ENCODE data around the gene DCST2. TPM values are rescaled to one million over a fixed set of nuclear protein-coding genes. Genes with fewer than 3 reads are reported as not detected.
A peak's percentile ranks its signal among the peaks of the same experiment; 100 is the strongest.

Gene DCST2
- 0.21 and 0.80 TPM in 2 replicates for total RNA-seq

- Mint-ChIP-seq H3K4me3 (ENCODE audit: low read depth) (no peak within 1 kb of the TSS), H3K36me3 (ENCODE audit: low read depth) (no peaks in the 10 kb centered on the region), H3K4me1 (ENCODE audit: low read depth) (no peaks in the 10 kb centered on the region), H3K9me3 (no peaks in the 10 kb centered on the region), H3K27ac (no peak within 1 kb of the TSS), H3K27me3 (ENCODE audit: low read depth) (peaks cover 7% of the 10 kb centered on the region)
- intact Hi-C loops (cut with micrococcal nuclease) = no loop called here
- DNase-seq (ENCODE audit: low spot score) = no peak
Measured at GRCh38 chr1:155033524-155033923, at the start of gene DCST2, which contains the start of gene DCST1. DCST2 (minus strand) TSS chr1:155033781; CDS start chr1:155033701, 80 bp downstream. DCST1 (plus strand) TSS chr1:155033824; CDS start chr1:155034037, 213 bp downstream.

GRCh38 chr1:155083052-155083541 lies 49.5 kb upstream of the DCST2 start:
- no peak for DNase-seq (ENCODE audit: low spot score)
- Mint-ChIP-seq H3K27me3 (ENCODE audit: low read depth) (peaks cover 37% of the 10 kb centered on the region), H3K36me3 (ENCODE audit: low read depth) (no peaks in the 10 kb centered on the region), H3K4me1 (ENCODE audit: low read depth) (peaks cover 38% of the 10 kb centered on the region), H3K27ac (no peak overlapping the region), H3K9me3 (no peaks in the 10 kb centered on the region), H3K4me3 (ENCODE audit: low read depth) (no peak overlapping the region)
- intact Hi-C loops (cut with micrococcal nuclease) = loop anchor here (5.0 kb wide), 1 partner anchor 81 kb away; the partner anchor contains the start of gene ZBTB7B

GRCh38 chr1:155082301-155083051 lies 48.9 kb upstream of the DCST2 start:
- H3K9me3 Mint-ChIP-seq = no peaks in the 10 kb centered on the region
- peaks cover 44% of the 10 kb centered on the region for H3K4me1 Mint-ChIP-seq (ENCODE audit: low read depth)
- H3K27ac Mint-ChIP-seq = no peak overlapping the region
- no peak for DNase-seq (ENCODE audit: low spot score)
- peaks cover 40% of the 10 kb centered on the region for H3K27me3 Mint-ChIP-seq (ENCODE audit: low read depth)
- intact Hi-C loops (cut with micrococcal nuclease) = loop anchor here (5.0 kb wide), 1 partner anchor 80 kb away; the partner anchor contains the start of gene ZBTB7B
- H3K4me3 Mint-ChIP-seq (ENCODE audit: low read depth) = peak overlapping the region; percentile 52
- H3K36me3 Mint-ChIP-seq (ENCODE audit: low read depth) = no peaks in the 10 kb centered on the region

- intact Hi-C loops (cut with micrococcal nuclease) = loop anchor here (5.0 kb wide), 1 partner anchor 79 kb away; the partner anchor contains the start of gene ZBTB7B
- Mint-ChIP-seq H3K27me3 (ENCODE audit: low read depth) (peaks cover 40% of the 10 kb centered on the region), H3K4me1 (ENCODE audit: low read depth) (peaks cover 46% of the 10 kb centered on the region), H3K9me3 (no peaks in the 10 kb centered on the region), H3K4me3 (ENCODE audit: low read depth) (peak overlapping the region; percentile 52), H3K36me3 (ENCODE audit: low read depth) (no peaks in the 10 kb centered on the region), H3K27ac (no peak overlapping the region)
- DNase-seq (ENCODE audit: low spot score) = no peak
Measured at GRCh38 chr1:155081472-155082300, 48.1 kb upstream of the DCST2 start.

- Mint-ChIP-seq H3K4me1 (ENCODE audit: low read depth) (peaks cover 52% of the 10 kb centered on the region), H3K4me3 (ENCODE audit: low read depth) (no peak overlapping the region), H3K9me3 (no peaks in the 10 kb centered on the region), H3K36me3 (ENCODE audit: low read depth) (no peaks in the 10 kb centered on the region), H3K27me3 (ENCODE audit: low read depth) (peaks cover 40% of the 10 kb centered on the region), H3K27ac (no peak overlapping the region)
- no peak for DNase-seq (ENCODE audit: low spot score)
- intact Hi-C loops (cut with micrococcal nuclease) = loop anchor here (5.0 kb wide), 1 partner anchor 78 kb away; the partner anchor contains the start of gene ZBTB7B
Measured at GRCh38 chr1:155080312-155081228, 47.0 kb upstream of the DCST2 start.

GRCh38 chr1:155079487-155080311 lies 46.1 kb upstream of the DCST2 start:
- H3K4me3 Mint-ChIP-seq (ENCODE audit: low read depth) = peak overlapping the region; percentile 62
- H3K36me3 Mint-ChIP-seq (ENCODE audit: low read depth) = no peaks in the 10 kb centered on the region
- no peak for DNase-seq (ENCODE audit: low spot score)
- H3K9me3 Mint-ChIP-seq = no peaks in the 10 kb centered on the region
- H3K27me3 Mint-ChIP-seq (ENCODE audit: low read depth) = peaks cover 40% of the 10 kb centered on the region
- H3K27ac Mint-ChIP-seq = no peak overlapping the region
- H3K4me1 Mint-ChIP-seq (ENCODE audit: low read depth) = peaks cover 50% of the 10 kb centered on the region
- intact Hi-C loops (cut with micrococcal nuclease) = loop anchor here (5.0 kb wide), 1 partner anchor 77 kb away; the partner anchor contains the start of gene ZBTB7B

- intact Hi-C loops (cut with micrococcal nuclease) = no loop called here
Measured at GRCh38 chr1:155079210-155079486, 45.6 kb upstream of the DCST2 start.

GRCh38 chr1:155078469-155079209 lies 45.1 kb upstream of the DCST2 start, which contains the start of gene EFNA3:
EFNA3 (plus strand) TSS chr1:155078837; CDS start chr1:155078942, 105 bp downstream.
- peaks cover 47% of the 10 kb centered on the region for H3K4me1 Mint-ChIP-seq (ENCODE audit: low read depth)
- H3K27me3 Mint-ChIP-seq (ENCODE audit: low read depth) = peaks cover 35% of the 10 kb centered on the region
- H3K27ac Mint-ChIP-seq = no peak within 1 kb of the TSS
- intact Hi-C loops (cut with micrococcal nuclease) = no loop called here
- no peaks in the 10 kb centered on the region for H3K36me3 Mint-ChIP-seq (ENCODE audit: low read depth)
- no peaks in the 10 kb centered on the region for H3K9me3 Mint-ChIP-seq
- H3K4me3 Mint-ChIP-seq (ENCODE audit: low read depth) = peak within 1 kb of the TSS; percentile 62
- peak; percentile 59 for DNase-seq (ENCODE audit: low spot score)

More at GRCh38 chr1:155079210-155079486, 45.6 kb upstream of the DCST2 start:
- Mint-ChIP-seq H3K4me1 (ENCODE audit: low read depth) (peaks cover 48% of the 10 kb centered on the region), H3K27ac (no peak overlapping the region), H3K36me3 (ENCODE audit: low read depth) (no peaks in the 10 kb centered on the region), H3K4me3 (ENCODE audit: low read depth) (peak overlapping the region; percentile 62), H3K27me3 (ENCODE audit: low read depth) (peaks cover 40% of the 10 kb centered on the region), H3K9me3 (no peaks in the 10 kb centered on the region)
- no peak for DNase-seq (ENCODE audit: low spot score)

- no peaks in the 10 kb centered on the region for H3K36me3 Mint-ChIP-seq (ENCODE audit: low read depth)
- no peak for DNase-seq (ENCODE audit: low spot score)
- H3K4me3 Mint-ChIP-seq (ENCODE audit: low read depth) = peak overlapping the region; percentile 15
- H3K4me1 Mint-ChIP-seq (ENCODE audit: low read depth) = peaks cover 51% of the 10 kb centered on the region
- no peaks in the 10 kb centered on the region for H3K9me3 Mint-ChIP-seq
- intact Hi-C loops (cut with micrococcal nuclease) = no loop called here
- no peak overlapping the region for H3K27ac Mint-ChIP-seq
- peaks cover 28% of the 10 kb centered on the region for H3K27me3 Mint-ChIP-seq (ENCODE audit: low read depth)
Measured at GRCh38 chr1:155077758-155078445, 44.3 kb upstream of the DCST2 start.

GRCh38 chr1:155077346-155077745 lies 43.8 kb upstream of the DCST2 start:
- no peaks in the 10 kb centered on the region for H3K36me3 Mint-ChIP-seq (ENCODE audit: low read depth)
- no peak for DNase-seq (ENCODE audit: low spot score)
- H3K27me3 Mint-ChIP-seq (ENCODE audit: low read depth) = peaks cover 25% of the 10 kb centered on the region
- no peak overlapping the region for H3K4me3 Mint-ChIP-seq (ENCODE audit: low read depth)
- H3K27ac Mint-ChIP-seq = no peak overlapping the region
- peaks cover 49% of the 10 kb centered on the region for H3K4me1 Mint-ChIP-seq (ENCODE audit: low read depth)
- intact Hi-C loops (cut with micrococcal nuclease) = no loop called here
- H3K9me3 Mint-ChIP-seq = no peaks in the 10 kb centered on the region
